Omental fat pad (tissue), 4 donors: ENCODE measurements around the gene FIGN. TPM values are rescaled to one million over a fixed set of nuclear protein-coding genes. Genes with fewer than 3 reads are reported as not detected.

Experiments used
- ATAC-seq: fragments of 150-250 bp; one replicate; pipeline ENCODE4 v1.9.1; 2016; ENCODE audit warnings: mild to moderate bottlenecking, moderate library complexity; ENCODE audit not compliant: low FRiP score
- DNase-seq: peaks from one replicate; pipeline ENCODE4 v3.0.0-alpha.2; 2019; ENCODE audit warnings: low spot score
- total RNA-seq, 4 donors: library from RNA; depleted of rRNA; stranded (reverse); fragments of >200 nt; gene quantifications; one replicate each; pipeline ENCODE4 v1.1.0, GENCODE V29; 2016
- TF ChIP-seq, protein P1 (sequence below), 3 donors: fragments of 450-650 bp; IDR thresholded peaks; one replicate each; pipeline ENCODE4 v1.5.1; 2016 to 2017; ENCODE audit warnings: antibody characterized with exemption in 3 of 3, mild to moderate bottlenecking in 3 of 3, moderate library complexity in 2 of 3

The FIGN gene
- total RNA-seq, 4 donors from 2014 or later: 8.2 to 13.1 (median 10.7) TPM

DNA sequence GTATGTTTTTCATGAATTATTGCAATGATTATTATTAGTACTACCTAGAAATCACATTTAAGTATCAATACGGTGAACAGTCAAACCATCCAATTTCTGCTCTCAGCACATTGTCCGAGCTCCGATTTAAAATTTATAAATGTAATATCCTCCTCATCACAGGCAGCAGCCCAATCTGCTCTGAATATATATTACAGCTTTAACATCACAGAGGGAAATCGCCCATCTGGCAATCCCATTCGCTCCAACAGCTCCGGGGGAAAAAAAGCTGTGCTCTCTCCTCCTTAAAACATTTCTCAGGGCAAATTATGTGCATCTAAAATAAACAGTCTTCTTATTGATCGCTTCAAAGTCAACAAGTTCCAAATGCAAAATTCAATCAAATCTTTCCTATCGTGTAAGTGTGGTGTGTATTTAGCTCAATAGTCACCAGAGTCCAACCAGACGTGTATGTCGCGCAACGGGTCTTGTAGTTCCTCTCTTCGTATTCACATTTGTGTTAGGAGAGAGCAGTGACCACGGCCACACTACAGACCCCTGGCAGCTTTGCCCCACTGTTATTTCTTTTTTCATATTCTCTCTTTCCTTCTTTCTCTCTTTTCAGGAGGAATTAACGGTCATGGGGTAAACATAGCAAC lies 2.4 kb downstream of the FIGN start:
- TF ChIP-seq, protein P1, sequence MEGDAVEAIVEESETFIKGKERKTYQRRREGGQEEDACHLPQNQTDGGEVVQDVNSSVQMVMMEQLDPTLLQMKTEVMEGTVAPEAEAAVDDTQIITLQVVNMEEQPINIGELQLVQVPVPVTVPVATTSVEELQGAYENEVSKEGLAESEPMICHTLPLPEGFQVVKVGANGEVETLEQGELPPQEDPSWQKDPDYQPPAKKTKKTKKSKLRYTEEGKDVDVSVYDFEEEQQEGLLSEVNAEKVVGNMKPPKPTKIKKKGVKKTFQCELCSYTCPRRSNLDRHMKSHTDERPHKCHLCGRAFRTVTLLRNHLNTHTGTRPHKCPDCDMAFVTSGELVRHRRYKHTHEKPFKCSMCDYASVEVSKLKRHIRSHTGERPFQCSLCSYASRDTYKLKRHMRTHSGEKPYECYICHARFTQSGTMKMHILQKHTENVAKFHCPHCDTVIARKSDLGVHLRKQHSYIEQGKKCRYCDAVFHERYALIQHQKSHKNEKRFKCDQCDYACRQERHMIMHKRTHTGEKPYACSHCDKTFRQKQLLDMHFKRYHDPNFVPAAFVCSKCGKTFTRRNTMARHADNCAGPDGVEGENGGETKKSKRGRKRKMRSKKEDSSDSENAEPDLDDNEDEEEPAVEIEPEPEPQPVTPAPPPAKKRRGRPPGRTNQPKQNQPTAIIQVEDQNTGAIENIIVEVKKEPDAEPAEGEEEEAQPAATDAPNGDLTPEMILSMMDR (IDR thresholded peaks at IDR 0.05): no peak
- ATAC-seq (no peak), DNase-seq (no peak)

DNA sequence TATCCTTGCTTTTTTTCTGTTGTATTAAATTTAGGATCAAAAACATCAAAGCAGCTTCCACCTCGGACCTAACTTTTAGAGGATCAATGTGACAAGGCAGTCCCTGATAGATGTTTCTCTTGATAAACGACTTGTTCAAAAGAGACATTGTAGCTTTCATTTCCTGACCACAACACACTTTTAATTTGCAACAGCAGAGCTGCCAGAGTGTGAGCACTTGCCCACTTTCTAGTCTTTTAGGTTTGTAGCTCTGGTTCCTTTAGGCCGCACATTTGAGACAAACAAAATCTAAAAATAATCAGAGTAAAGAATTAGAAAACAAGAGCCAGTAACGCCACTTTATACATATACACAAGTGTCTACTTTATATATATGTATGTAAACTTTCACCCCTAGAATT lies 3.1 kb downstream of the FIGN start:
- ATAC-seq (no peak), DNase-seq (no peak)
- TF ChIP-seq, protein P1 (IDR thresholded peaks at IDR 0.05): no peak

DNA sequence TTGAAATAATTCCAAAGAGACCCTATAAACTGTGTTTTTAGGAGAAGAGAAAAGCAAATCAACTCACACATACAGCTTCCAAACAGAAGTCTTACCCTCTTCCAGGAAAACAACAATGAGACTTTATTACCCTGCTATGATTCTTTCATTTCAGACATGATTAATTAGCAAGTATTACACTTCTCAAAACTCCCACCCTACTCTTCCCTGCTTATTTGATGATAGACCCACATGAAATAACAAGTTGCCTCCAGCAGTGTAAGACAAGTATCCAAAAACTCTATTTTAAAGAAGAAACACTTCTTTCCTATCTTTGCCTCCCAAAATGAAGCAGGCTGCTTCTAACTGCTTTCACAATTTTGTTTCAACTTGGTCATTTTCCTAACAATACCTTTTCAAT lies 4.1 kb downstream of the FIGN start:
- TF ChIP-seq, protein P1 (IDR thresholded peaks at IDR 0.05): no peak
- ATAC-seq: no peak

DNA sequence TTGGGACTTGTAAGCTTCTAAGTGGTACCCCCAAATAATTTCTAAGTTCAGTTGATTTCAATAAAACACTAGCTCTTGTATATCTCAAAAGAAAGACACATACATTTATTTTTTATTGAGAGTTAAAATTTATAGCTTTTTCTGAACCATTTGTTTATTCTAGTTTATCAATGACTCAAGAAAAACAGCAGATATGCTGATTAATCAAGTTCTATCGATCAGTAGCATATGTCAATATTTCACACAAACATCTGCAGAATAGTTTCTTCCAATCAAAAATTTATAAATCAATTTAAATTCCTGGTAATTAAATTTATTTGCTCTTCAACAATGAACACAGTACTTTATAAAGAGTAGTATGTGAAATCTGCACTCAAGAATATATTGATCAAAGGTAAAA lies 5.3 kb downstream of the FIGN start:
- no peak for ATAC-seq
- TF ChIP-seq, protein P1 (IDR thresholded peaks at IDR 0.05): no peak

More for the DNA sequence above, 4.1 kb downstream of the FIGN start:
- no peak for DNase-seq

DNA sequence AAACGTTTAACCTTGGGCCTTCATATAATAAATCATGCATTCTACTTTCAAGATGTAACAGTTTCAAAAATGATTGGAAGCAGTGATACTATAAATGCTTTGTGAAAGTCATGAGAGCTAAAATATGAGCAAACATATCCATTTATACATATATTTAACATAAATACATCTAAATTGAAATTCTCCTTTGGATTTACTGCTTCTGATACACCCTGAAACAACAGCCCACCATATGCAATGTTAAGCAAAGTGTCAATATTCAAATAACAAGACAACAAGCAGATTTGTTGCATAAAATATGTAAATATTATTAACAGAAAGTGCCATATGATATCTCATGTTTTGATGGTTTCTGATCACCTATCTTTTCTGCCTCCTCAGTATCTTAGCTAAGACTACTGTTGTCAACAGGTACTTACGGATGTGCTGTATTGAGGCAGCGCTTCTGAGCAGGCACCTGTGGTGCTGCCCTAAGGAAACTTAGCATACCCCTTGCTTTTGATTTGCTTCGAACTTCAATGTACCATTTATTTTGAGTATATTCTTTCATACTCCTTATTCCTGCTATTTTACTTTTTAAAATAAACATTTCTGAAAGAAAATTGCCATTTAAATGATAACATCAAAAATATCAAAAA lies 6.1 kb downstream of the FIGN start:
- no peak for DNase-seq
- ATAC-seq: no peak
- TF ChIP-seq, protein P1 (IDR thresholded peaks at IDR 0.05): no peak

More for the DNA sequence above, 5.3 kb downstream of the FIGN start:
- no peak for DNase-seq

DNA sequence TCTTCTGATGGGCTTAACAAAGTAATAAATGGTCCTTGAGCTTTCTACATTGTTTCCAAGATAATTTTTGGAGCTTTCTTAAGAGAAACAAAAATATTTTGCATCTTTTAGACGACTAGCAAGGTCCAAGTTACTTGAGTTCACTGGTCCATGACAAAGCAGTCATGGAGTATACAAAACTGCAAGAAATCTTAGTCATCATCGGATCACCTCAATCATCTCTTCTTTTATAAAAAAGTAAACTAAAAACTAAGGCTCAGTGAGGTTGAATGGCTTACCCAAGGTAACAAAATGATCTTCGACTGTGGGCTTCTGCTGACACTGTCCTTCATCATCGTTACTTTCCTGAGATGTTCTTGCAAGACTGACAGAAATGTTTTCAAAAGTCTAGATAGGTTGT lies 11.9 kb downstream of the FIGN start:
- ATAC-seq (no peak), DNase-seq (no peak)
- TF ChIP-seq, protein P1 (IDR thresholded peaks at IDR 0.05): no peak

DNA sequence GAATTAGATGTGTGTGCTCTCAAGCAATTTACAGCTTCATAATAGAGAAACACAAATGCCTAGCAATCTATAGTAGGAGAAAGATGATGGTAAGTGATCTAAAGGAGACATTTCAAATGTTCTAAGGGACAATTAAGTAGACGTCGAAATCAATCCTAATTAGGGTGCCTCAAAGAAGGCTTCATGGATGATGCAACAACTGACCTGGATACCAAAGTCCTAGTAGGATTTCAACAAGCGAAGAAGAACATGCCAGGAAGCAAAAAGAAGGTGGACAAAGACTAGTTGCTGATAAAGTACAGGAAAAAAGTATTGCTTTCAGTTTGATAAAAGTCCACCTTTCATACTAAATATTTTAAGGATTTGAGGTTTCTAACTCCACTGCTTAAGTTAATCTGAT lies 12.5 kb downstream of the FIGN start:
- no peak for ATAC-seq
- TF ChIP-seq, protein P1 (IDR thresholded peaks at IDR 0.05): no peak
- no peak for DNase-seq
